ENCODE data around the gene PRKAG1. TPM values are rescaled to one million over a fixed set of nuclear protein-coding genes. Genes with fewer than 3 reads are reported as not detected.
A peak's percentile ranks its signal among the peaks of the same experiment; 100 is the strongest.

Gene PRKAG1
- total RNA-seq, 1 donor from 2014 or later = 67.0 TPM

GRCh38 chr12:49060237-49061156 lies 41.9 kb upstream of the PRKAG1 start, which contains the start of gene KMT2D:
TSS of gene KMT2D (minus strand) at chr12:49060794. CDS start at chr12:49055324, 5,470 bp downstream.
- DNase-seq (ENCODE audit: extremely low spot score in 2 of 2) = no peak
- H3K4me1 ChIP-seq = peaks cover 48% of the 10 kb centered on the region
- H3K4me3 ChIP-seq = peak within 1 kb of the TSS; percentile 96 to 98
- no peaks in the 10 kb centered on the region for H3K9me3 ChIP-seq
- H3K36me3 ChIP-seq = no peaks in the 10 kb centered on the region
- H3K27ac ChIP-seq = peak within 1 kb of the TSS; percentile 96
- TF ChIP-seq POLR2AphosphoS5 (IDR thresholded peaks at IDR 0.05; ENCODE audit: insufficient read depth in 1 of 2, low read depth in 1 of 2) (peak; percentile 94 to 96), POLR2A (IDR thresholded peaks at IDR 0.05) (no peak)
- TF ChIP-seq, protein P1, sequence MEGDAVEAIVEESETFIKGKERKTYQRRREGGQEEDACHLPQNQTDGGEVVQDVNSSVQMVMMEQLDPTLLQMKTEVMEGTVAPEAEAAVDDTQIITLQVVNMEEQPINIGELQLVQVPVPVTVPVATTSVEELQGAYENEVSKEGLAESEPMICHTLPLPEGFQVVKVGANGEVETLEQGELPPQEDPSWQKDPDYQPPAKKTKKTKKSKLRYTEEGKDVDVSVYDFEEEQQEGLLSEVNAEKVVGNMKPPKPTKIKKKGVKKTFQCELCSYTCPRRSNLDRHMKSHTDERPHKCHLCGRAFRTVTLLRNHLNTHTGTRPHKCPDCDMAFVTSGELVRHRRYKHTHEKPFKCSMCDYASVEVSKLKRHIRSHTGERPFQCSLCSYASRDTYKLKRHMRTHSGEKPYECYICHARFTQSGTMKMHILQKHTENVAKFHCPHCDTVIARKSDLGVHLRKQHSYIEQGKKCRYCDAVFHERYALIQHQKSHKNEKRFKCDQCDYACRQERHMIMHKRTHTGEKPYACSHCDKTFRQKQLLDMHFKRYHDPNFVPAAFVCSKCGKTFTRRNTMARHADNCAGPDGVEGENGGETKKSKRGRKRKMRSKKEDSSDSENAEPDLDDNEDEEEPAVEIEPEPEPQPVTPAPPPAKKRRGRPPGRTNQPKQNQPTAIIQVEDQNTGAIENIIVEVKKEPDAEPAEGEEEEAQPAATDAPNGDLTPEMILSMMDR (IDR thresholded peaks at IDR 0.05) = peak in 2 of 3 experiments; percentile 21 to 54
- H3K27me3 ChIP-seq = no peaks in the 10 kb centered on the region
- intact Hi-C loops (cut with DNase I) = loop anchor here (10.0 kb wide), 1 partner anchor 64 kb away; no protein-coding TSS in a partner anchor

DNA sequence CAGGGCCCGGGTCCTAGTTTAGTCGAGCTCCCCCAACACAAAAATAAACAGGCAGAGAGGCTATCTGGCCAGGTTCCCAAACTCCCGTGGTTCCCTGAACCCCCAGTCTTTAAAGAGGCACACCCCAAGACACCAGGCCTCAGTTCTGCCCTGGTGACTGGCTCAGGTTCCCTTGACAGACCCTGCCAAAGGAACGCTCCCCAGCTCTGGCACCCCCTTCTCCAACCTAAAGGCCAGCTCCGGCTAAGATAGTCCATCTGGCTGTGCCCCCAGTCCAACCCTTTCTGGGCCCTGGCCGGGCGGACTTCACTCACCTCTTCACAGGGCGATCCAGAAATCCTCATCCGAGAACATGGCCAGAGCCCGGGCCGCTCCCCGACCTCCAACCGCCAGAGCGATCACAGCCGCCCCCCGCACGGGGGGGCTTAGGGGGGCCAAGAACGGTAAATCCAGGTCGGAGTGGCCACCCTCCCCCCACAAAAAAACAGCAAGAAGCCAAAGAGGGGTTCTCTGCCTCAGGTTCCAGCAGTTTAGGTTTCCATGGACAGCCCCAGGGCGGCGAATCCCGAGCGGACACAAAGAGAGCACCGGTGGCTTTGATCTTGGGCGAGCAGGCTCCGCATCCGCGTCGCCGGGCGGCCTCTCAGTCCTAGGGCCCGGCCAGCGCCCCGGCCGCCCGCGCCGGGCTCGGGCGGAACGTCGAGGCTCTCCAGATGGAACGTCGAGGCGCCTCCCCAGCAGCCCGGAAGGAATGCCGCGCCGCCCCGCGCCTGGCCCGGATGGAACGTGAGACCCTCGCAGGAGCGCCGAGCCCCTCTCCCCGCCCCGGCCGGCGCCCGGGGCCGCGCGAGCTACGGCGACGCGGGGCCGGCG lies 41.0 kb upstream of the PRKAG1 start:
- no peaks in the 10 kb centered on the region for H3K9me3 ChIP-seq
- TF ChIP-seq POLR2AphosphoS5 (IDR thresholded peaks at IDR 0.05; ENCODE audit: insufficient read depth in 1 of 2, low read depth in 1 of 2) = no peak
- no peak for TF ChIP-seq POLR2A (IDR thresholded peaks at IDR 0.05)
- TF ChIP-seq, protein P1 (IDR thresholded peaks at IDR 0.05) = no peak
- H3K36me3 ChIP-seq = peaks cover 0 to 3% of the 10 kb centered on the region in 2 donors
- intact Hi-C loops (cut with DNase I) = loop anchor here (10.0 kb wide), 1 partner anchor 65 kb away; no protein-coding TSS in a partner anchor
- peak overlapping the region; percentile 96 for H3K27ac ChIP-seq
- H3K27me3 ChIP-seq = no peaks in the 10 kb centered on the region
- H3K4me3 ChIP-seq = peak overlapping the region; percentile 96 to 98
- peaks cover 56% of the 10 kb centered on the region for H3K4me1 ChIP-seq
- DNase-seq (ENCODE audit: extremely low spot score in 2 of 2) = no peak

- Histone ChIP-seq H3K27me3 (no peaks in the 10 kb centered on the region), H3K4me1 (peaks cover 60% of the 10 kb centered on the region), H3K36me3 (peaks cover 0 to 9% of the 10 kb centered on the region in 2 donors), H3K4me3 (peak overlapping the region; percentile 96 to 98), H3K27ac (peak overlapping the region; percentile 96), H3K9me3 (no peaks in the 10 kb centered on the region)
- TF ChIP-seq POLR2A (IDR thresholded peaks at IDR 0.05) (no peak), POLR2AphosphoS5 (IDR thresholded peaks at IDR 0.05; ENCODE audit: insufficient read depth in 1 of 2, low read depth in 1 of 2) (no peak)
- TF ChIP-seq, protein P1 (IDR thresholded peaks at IDR 0.05) = no peak
- intact Hi-C loops (cut with DNase I) = no loop called here
- DNase-seq (ENCODE audit: extremely low spot score in 2 of 2) = no peak
These were observed 40.4 kb upstream of the PRKAG1 start for GRCh38 chr12:49059045-49059298.

- TF ChIP-seq, protein P1 (IDR thresholded peaks at IDR 0.05) = no peak
- no peak for TF ChIP-seq POLR2A (IDR thresholded peaks at IDR 0.05)
- no peak for TF ChIP-seq POLR2AphosphoS5 (IDR thresholded peaks at IDR 0.05; ENCODE audit: insufficient read depth in 1 of 2, low read depth in 1 of 2)
- Histone ChIP-seq H3K27ac (peak overlapping the region; percentile 96), H3K4me1 (peaks cover 60% of the 10 kb centered on the region), H3K27me3 (no peaks in the 10 kb centered on the region), H3K36me3 (peaks cover 0 to 14% of the 10 kb centered on the region in 2 donors), H3K9me3 (no peaks in the 10 kb centered on the region), H3K4me3 (peak overlapping the region; percentile 96 to 98)
- no peak for DNase-seq (ENCODE audit: extremely low spot score in 2 of 2)
- intact Hi-C loops (cut with DNase I) = no loop called here
These were observed 39.9 kb upstream of the PRKAG1 start for GRCh38 chr12:49058366-49059044.

All from vagina (tissue), 2 donors.